Fibroblast of lung (primary cell): Measurements from ENCODE around the gene NARF. TPM values are rescaled to one million over a fixed set of nuclear protein-coding genes. Genes with fewer than 3 reads are reported as not detected.

Experiments
- DNase-seq, 2 donors: peaks; one replicate each; pipeline versions ENCODE4 v3.0.0 to v3.0.0-alpha.2; 2010; ENCODE audit warnings: low read depth in 2 of 2
- H2AFZ ChIP-seq: 2 replicates; pipeline ENCODE4 v1.5.1; 2012; ENCODE audit warnings: low read length, control low read depth, inconsistent platforms
- H3K27ac ChIP-seq: 2 replicates; pipeline ENCODE4 v1.5.1; 2011; ENCODE audit warnings: low read length, control low read depth; ENCODE audit not compliant: insufficient read depth
- H3K27me3 ChIP-seq: 2 replicates; pipeline ENCODE4 v1.5.1; 2011; ENCODE audit warnings: mild to moderate bottlenecking, low read length; ENCODE audit not compliant: control insufficient read depth, insufficient read depth
- H3K36me3 ChIP-seq: 2 replicates; pipeline ENCODE4 v1.5.1; 2011; ENCODE audit warnings: low read length; ENCODE audit not compliant: control insufficient read depth, insufficient read depth
- H3K4me1 ChIP-seq: 2 replicates; pipeline ENCODE4 v1.5.1; 2011; ENCODE audit warnings: low read length; ENCODE audit not compliant: control insufficient read depth, insufficient read depth; ENCODE audit errors: extremely low read depth
- H3K4me2 ChIP-seq: 2 replicates; pipeline ENCODE4 v1.5.1; 2011; ENCODE audit warnings: low read length, control low read depth; ENCODE audit not compliant: insufficient read depth; ENCODE audit errors: extremely low read depth
- H3K4me3 ChIP-seq, 4 experiments: fragments of 200-600 bp in 1 of 4; sonication (generic) in 1 of 4; replicated peaks in 1 of 4; 2 replicates each; pipeline ENCODE4 v1.5.1; 2011 to 2016; ENCODE audit warnings: low read length in 4 of 4, low read depth in 3 of 4, mild to moderate bottlenecking in 3 of 4, control low read depth in 2 of 4, inconsistent platforms in 1 of 4, mixed read lengths in 1 of 4; ENCODE audit not compliant: insufficient read depth in 1 of 4; ENCODE audit errors: control extremely low read depth in 1 of 4
- H3K79me2 ChIP-seq: 2 replicates; pipeline ENCODE4 v1.5.1; 2012; ENCODE audit warnings: mild to moderate bottlenecking, low read length, inconsistent platforms; ENCODE audit not compliant: control insufficient read depth, insufficient read depth
- H3K9ac ChIP-seq: 2 replicates; pipeline ENCODE4 v1.5.1; 2011; ENCODE audit warnings: mild to moderate bottlenecking, low read length, control low read depth; ENCODE audit not compliant: insufficient read depth
- H3K9me3 ChIP-seq: 2 replicates; pipeline ENCODE4 v1.5.1; 2012; ENCODE audit warnings: low read depth, low read length; ENCODE audit not compliant: control insufficient read depth, insufficient read depth
- H4K20me1 ChIP-seq: 2 replicates; pipeline ENCODE4 v1.5.1; 2011; ENCODE audit warnings: low read length; ENCODE audit not compliant: control insufficient read depth, insufficient read depth; ENCODE audit errors: extremely low read depth
- CTCF ChIP-seq, 2 donors: IDR thresholded peaks in 1 of 2; conservative IDR thresholded peaks in 1 of 2; 1 replicate in 1 of 2; 2 replicates in 1 of 2; pipeline ENCODE4 v1.5.1; 2011 to 2012; ENCODE audit warnings: low read length in 2 of 2, control low read depth in 1 of 2, inconsistent platforms in 1 of 2, low read depth in 1 of 2, mild to moderate bottlenecking in 1 of 2
- EZH2 ChIP-seq: IDR thresholded peaks from 2 replicates; pipeline ENCODE4 v1.5.1; 2012; ENCODE audit warnings: low read length, control low read depth, mild to moderate bottlenecking; ENCODE audit errors: missing control alignments
- polyA plus RNA-seq, 2 donors: library from polyadenylated mRNA; depleted of rRNA in 1 of 2; stranded (reverse) in 1 of 2; unstranded in 1 of 2; fragments of >200 nt; gene quantifications; 2 replicates each; pipeline ENCODE4 v1.2.1, GENCODE V29; 2011 to 2012; ENCODE audit warnings: missing spikeins in 1 of 2
- total RNA-seq: library from RNA; depleted of rRNA; stranded (reverse); fragments of >200 nt; gene quantifications from 2 replicates; pipeline ENCODE4 v1.2.1, GENCODE V29; 2014

The NARF gene
- total and polyA plus RNA-seq, 2 donors (not counting 1 experiment from before 2014, with no cell fraction given): 22.0 to 38.7 TPM

GRCh38 chr17:82483836-82484235 is 25.3 kb downstream of the NARF start:
- no peak overlapping the region for H3K9ac ChIP-seq
- DNase-seq: no peak
- no peak for TF ChIP-seq EZH2
- no peak for TF ChIP-seq CTCF (conservative IDR thresholded peaks at IDR 0.05 in 1 of 2, IDR thresholded peaks at IDR 0.05 in 1 of 2; ENCODE audit: low read depth in 1 of 2, low read length in 2 of 2)
- H3K4me2 ChIP-seq: no peak overlapping the region
- no peaks in the 10 kb centered on the region for H3K4me1 ChIP-seq
- H2AFZ ChIP-seq: no peak overlapping the region
- H3K4me3 ChIP-seq: no peak overlapping the region
- no peaks in the 10 kb centered on the region for H3K9me3 ChIP-seq
- no peaks in the 10 kb centered on the region for H4K20me1 ChIP-seq
- H3K36me3 ChIP-seq: peaks cover 20% of the 10 kb centered on the region
- H3K27ac ChIP-seq: no peak overlapping the region
- H3K27me3 ChIP-seq: no peaks in the 10 kb centered on the region
- no peaks in the 10 kb centered on the region for H3K79me2 ChIP-seq

- Histone ChIP-seq H3K4me1 (no peaks in the 10 kb centered on the region), H3K27me3 (no peaks in the 10 kb centered on the region), H2AFZ (no peak overlapping the region), H4K20me1 (no peaks in the 10 kb centered on the region), H3K9ac (no peak overlapping the region), H3K4me3 (no peak overlapping the region), H3K36me3 (peaks cover 15% of the 10 kb centered on the region), H3K4me2 (no peak overlapping the region), H3K27ac (no peak overlapping the region), H3K79me2 (no peaks in the 10 kb centered on the region), H3K9me3 (no peaks in the 10 kb centered on the region)
- TF ChIP-seq EZH2 (no peak), CTCF (conservative IDR thresholded peaks at IDR 0.05 in 1 of 2, IDR thresholded peaks at IDR 0.05 in 1 of 2; ENCODE audit: low read depth in 1 of 2, low read length in 2 of 2) (no peak)
- DNase-seq: no peak
Measured at GRCh38 chr17:82486231-82487094, 27.9 kb downstream of the NARF start.

- Histone ChIP-seq H3K4me2 (no peak overlapping the region), H3K9me3 (no peaks in the 10 kb centered on the region), H4K20me1 (no peaks in the 10 kb centered on the region), H3K36me3 (peaks cover 15% of the 10 kb centered on the region), H2AFZ (no peak overlapping the region), H3K79me2 (no peaks in the 10 kb centered on the region), H3K4me3 (no peak overlapping the region), H3K27ac (no peak overlapping the region), H3K4me1 (peaks cover 4% of the 10 kb centered on the region), H3K27me3 (no peaks in the 10 kb centered on the region), H3K9ac (no peak overlapping the region)
- no peak for DNase-seq
- TF ChIP-seq EZH2 (no peak), CTCF (conservative IDR thresholded peaks at IDR 0.05 in 1 of 2, IDR thresholded peaks at IDR 0.05 in 1 of 2; ENCODE audit: low read depth in 1 of 2, low read length in 2 of 2) (no peak)
Measured at GRCh38 chr17:82487910-82488309, 29.4 kb downstream of the NARF start.
